ENCODE results near the gene COL17A1.

Gene COL17A1

GRCh38 chr10:103995134-103995533, 90.5 kb downstream of the COL17A1 start:
- TF ChIP-seq POLR2AphosphoS5 (IDR thresholded peaks at IDR 0.05; ENCODE audit: low read depth, low read length), result no peak
- TF ChIP-seq SIN3A (IDR thresholded peaks at IDR 0.05; ENCODE audit: borderline replicate concordance, insufficient read depth, low read length), result no peak
- no peak for TF ChIP-seq FOXP2 (optimal IDR thresholded peaks at IDR 0.05; ENCODE audit: borderline replicate concordance, extremely low read depth, extremely low read length, insufficient read depth)
- no peak for TF ChIP-seq TAF1 (IDR thresholded peaks at IDR 0.05; ENCODE audit: borderline replicate concordance, insufficient read depth, low read length)
- TF ChIP-seq REST (IDR thresholded peaks at IDR 0.05; ENCODE audit: insufficient read depth in 1 of 2, low read depth in 2 of 2, low read length in 2 of 2), result no peak

- TF ChIP-seq REST (IDR thresholded peaks at IDR 0.05; ENCODE audit: insufficient read depth in 1 of 2, low read depth in 2 of 2, low read length in 2 of 2) (no peak), FOXP2 (optimal IDR thresholded peaks at IDR 0.05; ENCODE audit: borderline replicate concordance, extremely low read depth, extremely low read length, insufficient read depth) (no peak)
These were observed 94.1 kb downstream of the COL17A1 start for GRCh38 chr10:103991393-103992128.

GRCh38 chr10:103990531-103990930, 95.1 kb downstream of the COL17A1 start:
- TF ChIP-seq FOXP2 (optimal IDR thresholded peaks at IDR 0.05; ENCODE audit: borderline replicate concordance, extremely low read depth, extremely low read length, insufficient read depth), result no peak
- TF ChIP-seq REST (IDR thresholded peaks at IDR 0.05; ENCODE audit: insufficient read depth in 1 of 2, low read depth in 2 of 2, low read length in 2 of 2), result no peak
- TF ChIP-seq POLR2AphosphoS5 (IDR thresholded peaks at IDR 0.05; ENCODE audit: low read depth, low read length), result no peak
- TF ChIP-seq TAF1 (IDR thresholded peaks at IDR 0.05; ENCODE audit: borderline replicate concordance, insufficient read depth, low read length), result no peak
- no peak for TF ChIP-seq SIN3A (IDR thresholded peaks at IDR 0.05; ENCODE audit: borderline replicate concordance, insufficient read depth, low read length)

GRCh38 chr10:103990121-103990520, 95.6 kb downstream of the COL17A1 start:
- TF ChIP-seq TAF1 (IDR thresholded peaks at IDR 0.05; ENCODE audit: borderline replicate concordance, insufficient read depth, low read length), result no peak

- TF ChIP-seq TAF1 (IDR thresholded peaks at IDR 0.05; ENCODE audit: borderline replicate concordance, insufficient read depth, low read length) (no peak), REST (IDR thresholded peaks at IDR 0.05; ENCODE audit: insufficient read depth in 1 of 2, low read depth in 2 of 2, low read length in 2 of 2) (no peak), POLR2AphosphoS5 (IDR thresholded peaks at IDR 0.05; ENCODE audit: low read depth, low read length) (no peak), SIN3A (IDR thresholded peaks at IDR 0.05; ENCODE audit: borderline replicate concordance, insufficient read depth, low read length) (no peak)
These were observed 99.3 kb downstream of the COL17A1 start for GRCh38 chr10:103986360-103986759.

All from PFSK-1 (cell line).